Endothelial cell of umbilical vein (primary cell): ENCODE data around the gene DMRT3. TPM values are rescaled to one million over a fixed set of nuclear protein-coding genes. Genes with fewer than 3 reads are reported as not detected.

Source experiments
- BruUV-seq: library from RNA; stranded (reverse); fragments of 400-500 nt; replicated peaks from 2 replicates; lab custom pipeline; 2021; lab: Mats Ljungman, UMichigan
- CTCF ChIA-PET: fragments of 300-600, 350-600 bp; sonication (Branson Sonifier 250); formaldehyde crosslinking; loops from one replicate; lab custom pipeline; 2021; ENCODE audit warnings: antibody characterized with exemption, inconsistent platforms; lab: Charles Lee
- POLR2A ChIA-PET: fragments of 300-600, 350-600 bp; sonication (Branson Sonifier 250); formaldehyde crosslinking; loops from one replicate; lab custom pipeline; 2021; ENCODE audit warnings: antibody characterized with exemption, inconsistent platforms; lab: Charles Lee
- DNase-seq: peaks from one replicate; pipeline ENCODE4 v3.0.0-alpha.2; 2011; ENCODE audit warnings: low read depth, low spot score
- FAIRE-seq: peaks from 2 replicates; lab custom pipeline; 2011; peaks lifted over from hg19 to GRCh38; lab: Jason Lieb, UNC
- H2AFZ ChIP-seq: 2 replicates; pipeline ENCODE4 v1.6.0; 2012; ENCODE audit warnings: low read depth, low read length, control low read depth, inconsistent platforms
- H3K27ac ChIP-seq: 2 replicates; pipeline ENCODE4 v1.5.1; 2011; ENCODE audit warnings: low read depth, mild to moderate bottlenecking, control low read depth, low read length, moderate library complexity; ENCODE audit not compliant: insufficient read depth
- H3K27me3 ChIP-seq, 2 experiments: 2 replicates each; pipeline versions ENCODE4 v1.6.0 to v1.6.1; 2011; ENCODE audit warnings: low read length in 2 of 2, mixed read lengths in 1 of 2; ENCODE audit not compliant: control insufficient read depth in 2 of 2, insufficient read depth in 2 of 2
- H3K36me3 ChIP-seq, 2 experiments: 2 replicates in 1 of 2; 3 replicates in 1 of 2; pipeline ENCODE4 v1.5.1; 2011; ENCODE audit warnings: low read length in 2 of 2, mild to moderate bottlenecking in 1 of 2, moderate library complexity in 1 of 2; ENCODE audit not compliant: control insufficient read depth in 2 of 2, insufficient read depth in 2 of 2; ENCODE audit errors: extremely low read depth in 1 of 2
- H3K4me1 ChIP-seq: 3 replicates; pipeline ENCODE4 v1.5.1; 2011; ENCODE audit warnings: mild to moderate bottlenecking, low read length; ENCODE audit not compliant: control insufficient read depth, insufficient read depth; ENCODE audit errors: extremely low read depth
- H3K4me2 ChIP-seq: 2 replicates; pipeline ENCODE4 v1.6.1; 2011; ENCODE audit warnings: low read length, control low read depth, mixed read lengths; ENCODE audit not compliant: insufficient read depth
- H3K4me3 ChIP-seq, 3 experiments: fragments of 200-600 bp in 1 of 3; sonication (generic), shearing (Covaris generic) in 1 of 3; replicated peaks in 1 of 3; 2 replicates each; pipeline ENCODE4 v1.5.1; 2011 to 2016; ENCODE audit warnings: control low read depth in 3 of 3, low read length in 3 of 3, mild to moderate bottlenecking in 2 of 3, inconsistent platforms in 1 of 3, low read depth in 1 of 3, moderate library complexity in 1 of 3; ENCODE audit not compliant: insufficient read depth in 1 of 3
- H3K79me2 ChIP-seq: 2 replicates; pipeline ENCODE4 v1.6.0; 2012; ENCODE audit warnings: low read length, inconsistent platforms; ENCODE audit not compliant: control insufficient read depth, insufficient read depth
- H3K9ac ChIP-seq: replicated peaks from 2 replicates; pipeline ENCODE3; 2011; ENCODE audit warnings: low read length, control low read depth; ENCODE audit not compliant: insufficient read depth; ENCODE audit errors: extremely low read depth
- H3K9me1 ChIP-seq: replicated peaks from 3 replicates; pipeline ENCODE4 v1.6.0; 2011; ENCODE audit warnings: mild to moderate bottlenecking, low read length; ENCODE audit not compliant: control insufficient read depth, insufficient read depth; ENCODE audit errors: extremely low read depth
- H3K9me3 ChIP-seq: replicated peaks from 2 replicates; pipeline ENCODE4 v1.5.1; 2012; ENCODE audit warnings: low read length, inconsistent platforms; ENCODE audit not compliant: control insufficient read depth, insufficient read depth
- H4K20me1 ChIP-seq: replicated peaks from 2 replicates; pipeline ENCODE3; 2011; ENCODE audit warnings: mild to moderate bottlenecking, low read length; ENCODE audit not compliant: control insufficient read depth, insufficient read depth; ENCODE audit errors: extremely low read depth
- CTCF ChIP-seq, 2 donors: IDR thresholded peaks; 1 replicate in 1 of 2; 2 replicates in 1 of 2; pipeline ENCODE4 v1.5.1; 2011; ENCODE audit warnings: low read length in 2 of 2, mild to moderate bottlenecking in 2 of 2, moderate library complexity in 2 of 2, control low read depth in 1 of 2, inconsistent platforms in 1 of 2, low read depth in 1 of 2; ENCODE audit not compliant: insufficient read depth in 1 of 2; ENCODE audit errors: extremely low read depth in 1 of 2
- EZH2 ChIP-seq: IDR thresholded peaks from 2 replicates; pipeline ENCODE4 v1.6.1; 2012; ENCODE audit warnings: borderline replicate concordance, low read depth, mild to moderate bottlenecking, moderate library complexity, low read length, inconsistent platforms; ENCODE audit not compliant: severe bottlenecking
- FOS ChIP-seq: IDR thresholded peaks from 2 replicates; pipeline ENCODE4 v1.6.1; 2011; ENCODE audit warnings: mild to moderate bottlenecking, low read length, moderate library complexity, borderline replicate concordance; ENCODE audit not compliant: insufficient read depth
- GATA2 ChIP-seq: IDR thresholded peaks from 2 replicates; pipeline ENCODE4 v1.7.0; 2011; ENCODE audit warnings: low read depth, mild to moderate bottlenecking, moderate library complexity, mixed read lengths, low read length; ENCODE audit not compliant: insufficient read length, insufficient read depth
- JUN ChIP-seq: IDR thresholded peaks from 2 replicates; pipeline ENCODE4 v1.6.1; 2011; ENCODE audit warnings: borderline replicate concordance, low read depth; ENCODE audit not compliant: insufficient read length, insufficient read depth
- MAX ChIP-seq: IDR thresholded peaks from 2 replicates; pipeline ENCODE4 v1.6.1; 2011; ENCODE audit not compliant: insufficient read depth, insufficient read length
- MYC ChIP-seq: IDR thresholded peaks from one replicate; pipeline ENCODE4 v1.6.1; 2011; ENCODE audit warnings: mild to moderate bottlenecking, low read depth, low read length
- POLR2A ChIP-seq: IDR thresholded peaks from 2 replicates; pipeline ENCODE4 v1.6.1; 2012; ENCODE audit warnings: low read depth, mild to moderate bottlenecking, control low read depth, low read length
- POLR2AphosphoS5 ChIP-seq: IDR thresholded peaks from 2 replicates; pipeline ENCODE4 v1.6.1; 2012; ENCODE audit warnings: low read depth, mild to moderate bottlenecking, control low read depth, low read length, moderate library complexity; ENCODE audit not compliant: insufficient read depth
- dilution Hi-C: fragments of 300-500 bp; cut with MboI; formaldehyde crosslinking; loops from one replicate; pipeline ENCODE4 v1.15.0; 2019; ENCODE audit warnings: low sequenced_read_pairs; ENCODE audit not compliant: extremely low pct_ligation_motif_present
- intact Hi-C: fragments of 100-400 bp; cut with micrococcal nuclease; formaldehyde crosslinking; loops from one replicate; pipeline ENCODE4 v1.10.0; 2022
- polyA plus RNA-seq, 4 experiments: library from polyadenylated mRNA; depleted of rRNA in 3 of 4; stranded (reverse) in 3 of 4; unstranded in 1 of 4; fragments of >200 nt; gene quantifications; 2 replicates each; pipeline versions ENCODE4 v1.2.1 to v1.2.3, GENCODE V29; 2011 to 2012; ENCODE audit warnings: missing spikeins in 1 of 4
- total RNA-seq: library from RNA; stranded (reverse); gene quantifications from 2 replicates; pipeline ENCODE4 v1.2.3, GENCODE V29; 2021

Gene DMRT3
- total and polyA plus RNA-seq, 2 donors (not counting 3 experiments of a cell fraction or from before 2014, with no cell fraction given) = not detected

GRCh38 chr9:959105-959504 lies 17.4 kb upstream of the DMRT3 start:
- ChIA-PET CTCF (interaction anchor here (0.7 to 1.3 kb wide), 3 partner anchors 8 to 50 kb away, joined by 3 read pairs; no protein-coding TSS in a partner anchor), POLR2A (no interaction called here)
- FAIRE-seq (no peak), DNase-seq (no peak)
- no peak overlapping the region for H3K4me2 ChIP-seq
- BruUV-seq = no TSS peak
- no peaks in the 10 kb centered on the region for H3K36me3 ChIP-seq
- H3K4me1 ChIP-seq = no peaks in the 10 kb centered on the region
- H3K9me1 ChIP-seq = no peaks in the 10 kb centered on the region
- peaks cover 2 to 5% of the 10 kb centered on the region in 2 experiments for H3K27me3 ChIP-seq
- dilution Hi-C loops (no loop called here), intact Hi-C loops (no loop called here)
- no peak overlapping the region for H2AFZ ChIP-seq
- no peak overlapping the region for H3K4me3 ChIP-seq
- H3K79me2 ChIP-seq = no peaks in the 10 kb centered on the region
- TF ChIP-seq EZH2 (no peak), POLR2A (no peak), CTCF (IDR thresholded peaks at IDR 0.05; ENCODE audit: extremely low read depth in 1 of 2, insufficient read depth in 1 of 2, low read depth in 1 of 2, low read length in 2 of 2) (no peak), POLR2AphosphoS5 (no peak), MAX (no peak), MYC (no peak), GATA2 (no peak), FOS (no peak), JUN (no peak)
- H3K9ac ChIP-seq = no peak overlapping the region
- no peaks in the 10 kb centered on the region for H4K20me1 ChIP-seq
- H3K9me3 ChIP-seq = no peaks in the 10 kb centered on the region
- no peak overlapping the region for H3K27ac ChIP-seq
